Renal cortical epithelial cell (primary cell): ENCODE measurements around the gene C3orf22. TPM values are rescaled to one million over a fixed set of nuclear protein-coding genes. Genes with fewer than 3 reads are reported as not detected.
A peak's percentile ranks its signal among the peaks of the same experiment; 100 is the strongest.
"Not testable (repeated sequence)": the region's sequence is repeated elsewhere in the genome, so short reads cannot be mapped to it uniquely, and the experiment has no call there.

ENCODE experiments used
- DNase-seq: peaks from one replicate; pipeline ENCODE4 v3.0.0-alpha.2; 2011; ENCODE audit warnings: low read depth
- total RNA-seq: library from RNA; depleted of rRNA; stranded (reverse); fragments of >200 nt; gene quantifications from 2 replicates; pipeline ENCODE4 v1.2.3, GENCODE V29; 2014

C3orf22 gene
- total RNA-seq: not detected in 2 replicates

- no peak for DNase-seq
Observed at GRCh38 chr3:126558336-126559071, at the start of gene C3orf22. C3orf22 (minus strand) TSS chr3:126558932; CDS start chr3:126553390, 5,542 bp downstream.

- peak; percentile 64 for DNase-seq
Observed at GRCh38 chr3:126607214-126607908, 48.6 kb upstream of the C3orf22 start.

GRCh38 chr3:126606001-126606400, 47.3 kb upstream of the C3orf22 start:
- DNase-seq: no peak

GRCh38 chr3:126604691-126605090, 46.0 kb upstream of the C3orf22 start:
- DNase-seq: no peak

GRCh38 chr3:126599101-126599500, 40.4 kb upstream of the C3orf22 start:
- DNase-seq: no peak

GRCh38 chr3:126595479-126595878, 36.7 kb upstream of the C3orf22 start:
- DNase-seq: not testable (repeated sequence)

GRCh38 chr3:126591515-126591914, 32.8 kb upstream of the C3orf22 start:
- DNase-seq: peak; percentile 18

GRCh38 chr3:126582311-126582710, 23.6 kb upstream of the C3orf22 start:
- DNase-seq: no peak

- no peak for DNase-seq
Observed at GRCh38 chr3:126581569-126581968, 22.8 kb upstream of the C3orf22 start.

GRCh38 chr3:126580746-126581145, 22.0 kb upstream of the C3orf22 start:
- DNase-seq: no peak

- DNase-seq: no peak
Observed at GRCh38 chr3:126578702-126579101, 20.0 kb upstream of the C3orf22 start.

- no peak for DNase-seq
Observed at GRCh38 chr3:126577261-126577660, 18.5 kb upstream of the C3orf22 start.

GRCh38 chr3:126573492-126574117, 14.9 kb upstream of the C3orf22 start:
- no peak for DNase-seq

- DNase-seq: no peak
Observed at GRCh38 chr3:126571078-126571477, 12.3 kb upstream of the C3orf22 start.

GRCh38 chr3:126570103-126570541, 11.4 kb upstream of the C3orf22 start:
- no peak for DNase-seq

GRCh38 chr3:126569390-126569975, 10.8 kb upstream of the C3orf22 start:
- DNase-seq: no peak

- DNase-seq: no peak
Observed at GRCh38 chr3:126568776-126569342, 10.1 kb upstream of the C3orf22 start.

- peak; percentile 8 for DNase-seq
Observed at GRCh38 chr3:126567696-126568438, 9.1 kb upstream of the C3orf22 start.

- no peak for DNase-seq
Observed at GRCh38 chr3:126562737-126563276, 4.1 kb upstream of the C3orf22 start.

GRCh38 chr3:126557761-126558160, 971 bp downstream of the C3orf22 start:
- no peak for DNase-seq

- no peak for DNase-seq
Observed at GRCh38 chr3:126557415-126557745, 1.4 kb downstream of the C3orf22 start.
